ENCODE results near the gene CFAP20DC.

DNA sequence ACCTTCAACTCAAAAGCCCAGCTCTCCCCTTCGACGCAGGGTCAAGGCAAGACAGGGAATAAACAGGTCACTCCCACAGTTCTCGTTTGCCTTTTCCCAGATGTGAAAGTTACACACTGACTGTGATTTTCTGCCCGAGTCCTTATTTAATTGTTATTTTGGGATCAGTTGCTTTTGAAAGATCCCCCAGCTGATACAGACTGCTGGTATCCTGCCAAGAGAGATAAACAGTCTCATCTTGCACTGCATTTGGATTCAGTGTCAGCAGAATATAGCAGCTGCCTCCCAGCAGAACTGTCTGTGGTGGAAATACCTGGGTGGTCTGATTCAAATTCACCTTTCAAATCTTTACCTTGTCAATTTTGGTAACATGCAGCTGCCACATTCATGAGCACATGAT is 327.3 kb downstream of the CFAP20DC start:
- no peak for TF ChIP-seq YY1 (IDR thresholded peaks at IDR 0.05; ENCODE audit: low read depth, low read length)
- no peak for TF ChIP-seq POLR2A (IDR thresholded peaks at IDR 0.05; ENCODE audit: control extremely low read depth in 1 of 2, low read depth in 2 of 2, low read length in 2 of 2)
- TF ChIP-seq, protein P1, sequence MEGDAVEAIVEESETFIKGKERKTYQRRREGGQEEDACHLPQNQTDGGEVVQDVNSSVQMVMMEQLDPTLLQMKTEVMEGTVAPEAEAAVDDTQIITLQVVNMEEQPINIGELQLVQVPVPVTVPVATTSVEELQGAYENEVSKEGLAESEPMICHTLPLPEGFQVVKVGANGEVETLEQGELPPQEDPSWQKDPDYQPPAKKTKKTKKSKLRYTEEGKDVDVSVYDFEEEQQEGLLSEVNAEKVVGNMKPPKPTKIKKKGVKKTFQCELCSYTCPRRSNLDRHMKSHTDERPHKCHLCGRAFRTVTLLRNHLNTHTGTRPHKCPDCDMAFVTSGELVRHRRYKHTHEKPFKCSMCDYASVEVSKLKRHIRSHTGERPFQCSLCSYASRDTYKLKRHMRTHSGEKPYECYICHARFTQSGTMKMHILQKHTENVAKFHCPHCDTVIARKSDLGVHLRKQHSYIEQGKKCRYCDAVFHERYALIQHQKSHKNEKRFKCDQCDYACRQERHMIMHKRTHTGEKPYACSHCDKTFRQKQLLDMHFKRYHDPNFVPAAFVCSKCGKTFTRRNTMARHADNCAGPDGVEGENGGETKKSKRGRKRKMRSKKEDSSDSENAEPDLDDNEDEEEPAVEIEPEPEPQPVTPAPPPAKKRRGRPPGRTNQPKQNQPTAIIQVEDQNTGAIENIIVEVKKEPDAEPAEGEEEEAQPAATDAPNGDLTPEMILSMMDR (IDR thresholded peaks at IDR 0.05; ENCODE audit: control extremely low read depth in 1 of 3, insufficient read depth in 1 of 3, low read depth in 1 of 3, low read length in 3 of 3): no peak
- TF ChIP-seq SP1 (IDR thresholded peaks at IDR 0.05; ENCODE audit: low read depth, low read length): no peak
- no peak for TF ChIP-seq ZNF274 (IDR thresholded peaks at IDR 0.05; ENCODE audit: borderline replicate concordance, extremely low read depth, low read length)
- no peak for TF ChIP-seq CEBPB (IDR thresholded peaks at IDR 0.05; ENCODE audit: low read depth, low read length)
- TF ChIP-seq RNF2 (IDR thresholded peaks at IDR 0.05; ENCODE audit: borderline replicate concordance, low read depth, low read length, missing control alignments, poor library complexity, severe bottlenecking): no peak
- no peak for TF ChIP-seq SP2 (IDR thresholded peaks at IDR 0.05; ENCODE audit: low read length)
- TF ChIP-seq GTF2F1 (IDR thresholded peaks at IDR 0.05; ENCODE audit: borderline replicate concordance, low read depth, low read length): no peak
- no peak for TF ChIP-seq CBX5 (IDR thresholded peaks at IDR 0.05; ENCODE audit: low read depth, low read length)
- TF ChIP-seq KDM1A (IDR thresholded peaks at IDR 0.05; ENCODE audit: borderline replicate concordance, low read length): no peak

Data from H1 (cell line).